ENCODE data around the gene SHC4. TPM values are rescaled to one million over a fixed set of nuclear protein-coding genes. Genes with fewer than 3 reads are reported as not detected.
A peak's percentile ranks its signal among the peaks of the same experiment; 100 is the strongest.

Gene SHC4
- total RNA-seq, 1 experiment from 2014 or later = 0.26 TPM

DNA sequence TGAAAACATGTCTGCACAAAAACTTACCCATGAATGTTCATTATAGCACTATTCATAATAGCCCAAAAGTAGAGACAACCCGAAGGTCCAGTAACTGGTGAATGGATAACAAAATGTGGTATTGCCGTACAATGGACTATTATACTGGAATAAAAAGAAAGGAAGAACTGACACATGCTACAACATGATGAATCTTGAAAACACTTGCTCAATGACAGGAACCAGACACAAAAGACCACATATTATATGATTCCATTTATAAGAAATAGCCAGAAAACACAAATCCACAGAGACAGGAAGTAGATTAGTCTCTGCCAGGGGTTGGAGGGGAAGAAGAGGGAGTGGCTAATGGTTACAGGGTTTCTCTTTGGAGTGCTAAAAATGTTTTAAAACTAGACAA lies 18.3 kb downstream of the SHC4 start:
- peaks cover 23% of the 10 kb centered on the region for H3K4me1 Mint-ChIP-seq (ENCODE audit: insufficient read depth, unreplicated experiment)
- no peaks in the 10 kb centered on the region for H3K36me3 Mint-ChIP-seq (ENCODE audit: insufficient read depth, unreplicated experiment)
- H3K9me3 Mint-ChIP-seq (ENCODE audit: unreplicated experiment) = no peaks in the 10 kb centered on the region
- H3K4me3 Mint-ChIP-seq (ENCODE audit: unreplicated experiment) = no peak overlapping the region
- intact Hi-C loops (cut with micrococcal nuclease) = no loop called here
- H3K27me3 Mint-ChIP-seq (ENCODE audit: insufficient read depth, unreplicated experiment) = no peaks in the 10 kb centered on the region
- BruUV-seq (replicated peaks) = no TSS peak
- DNase-seq (ENCODE audit: unreplicated experiment) = peak; percentile 23
- ChIA-PET CTCF (interaction anchor here (0.9 to 1.1 kb wide), 3 partner anchors 21 to 200 kb away, joined by 3 read pairs; no protein-coding TSS in a partner anchor), POLR2A (interaction anchor here (1.0 to 1.3 kb wide), 2 partner anchors 23 to 68 kb away, joined by 4 read pairs; partner anchors contain the start of gene EID1)
- no peak overlapping the region for H3K27ac Mint-ChIP-seq (ENCODE audit: low read depth, unreplicated experiment)
- no peak for TF ChIP-seq CTCF (IDR thresholded peaks at IDR 0.05; ENCODE audit: unreplicated experiment)

DNA sequence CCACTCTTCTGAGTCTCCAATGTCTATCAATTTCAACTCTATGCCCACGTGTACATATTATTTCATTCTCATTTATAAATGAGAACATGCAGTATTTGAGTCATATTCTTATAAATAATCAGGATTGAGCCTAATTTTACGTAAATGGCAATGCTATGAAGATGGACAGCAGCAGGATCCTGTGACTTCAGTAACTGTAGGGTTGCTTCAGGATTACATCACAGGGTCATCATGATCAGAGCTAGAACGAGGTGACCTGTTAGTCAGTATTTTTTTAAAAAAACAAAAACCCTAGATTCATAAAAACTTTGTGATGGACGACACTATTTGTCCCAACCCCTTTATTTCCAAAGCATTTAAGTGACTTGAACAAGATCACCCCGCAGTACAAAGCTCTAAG lies 21.8 kb downstream of the SHC4 start:
- no peaks in the 10 kb centered on the region for H3K36me3 Mint-ChIP-seq (ENCODE audit: insufficient read depth, unreplicated experiment)
- no peak overlapping the region for H3K27ac Mint-ChIP-seq (ENCODE audit: low read depth, unreplicated experiment)
- no peak overlapping the region for H3K4me3 Mint-ChIP-seq (ENCODE audit: unreplicated experiment)
- H3K4me1 Mint-ChIP-seq (ENCODE audit: insufficient read depth, unreplicated experiment) = peaks cover 35% of the 10 kb centered on the region
- DNase-seq (ENCODE audit: unreplicated experiment) = no peak
- POLR2A ChIA-PET = interaction anchor here (0.6 to 1.2 kb wide), 2 partner anchors 16 to 22 kb away, joined by 3 to 6 read pairs; partner anchors contain the start of gene SHC4
- BruUV-seq (replicated peaks) = no TSS peak
- intact Hi-C loops (cut with micrococcal nuclease) = no loop called here
- no peaks in the 10 kb centered on the region for H3K9me3 Mint-ChIP-seq (ENCODE audit: unreplicated experiment)
- CTCF ChIA-PET = interaction anchor here (0.6 to 1.2 kb wide), 4 partner anchors 34 to 140 kb away, joined by 3 to 4 read pairs (median 3); partner anchors contain the start of gene EID1
- H3K27me3 Mint-ChIP-seq (ENCODE audit: insufficient read depth, unreplicated experiment) = no peaks in the 10 kb centered on the region
- TF ChIP-seq CTCF (IDR thresholded peaks at IDR 0.05; ENCODE audit: unreplicated experiment) = no peak

DNA sequence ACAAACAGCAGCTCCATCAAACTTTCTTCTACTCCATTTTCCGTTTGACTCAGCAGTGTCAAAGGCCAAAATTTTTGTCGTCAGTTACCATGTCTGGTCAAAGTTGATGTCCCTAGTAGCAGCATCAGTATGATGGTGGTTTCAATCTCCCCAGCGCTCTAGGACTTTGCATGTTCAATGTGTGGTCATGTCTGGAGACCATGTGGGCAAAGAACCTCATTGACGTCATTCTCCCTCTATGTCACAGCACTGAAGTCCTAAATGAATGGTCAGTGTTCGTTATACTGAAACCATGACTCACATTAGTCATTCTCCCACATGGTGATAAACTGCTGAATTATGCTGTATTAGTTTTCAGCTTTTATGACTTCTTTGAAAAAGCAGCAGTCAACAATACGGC lies 23.2 kb downstream of the SHC4 start:
- TF ChIP-seq CTCF (IDR thresholded peaks at IDR 0.05; ENCODE audit: unreplicated experiment) = no peak
- DNase-seq (ENCODE audit: unreplicated experiment) = peak; percentile 65
- Mint-ChIP-seq H3K9me3 (ENCODE audit: unreplicated experiment) (no peaks in the 10 kb centered on the region), H3K4me1 (ENCODE audit: insufficient read depth, unreplicated experiment) (peaks cover 26% of the 10 kb centered on the region), H3K27me3 (ENCODE audit: insufficient read depth, unreplicated experiment) (no peaks in the 10 kb centered on the region), H3K36me3 (ENCODE audit: insufficient read depth, unreplicated experiment) (no peaks in the 10 kb centered on the region), H3K4me3 (ENCODE audit: unreplicated experiment) (no peak overlapping the region), H3K27ac (ENCODE audit: low read depth, unreplicated experiment) (no peak overlapping the region)
- BruUV-seq (replicated peaks) = no TSS peak
- POLR2A ChIA-PET = interaction anchor here (0.8 to 2.2 kb wide), 6 partner anchors 14 to 63 kb away, joined by 3 to 16 read pairs (median 4); partner anchors contain the start of genes EID1 and SHC4
- intact Hi-C loops (cut with micrococcal nuclease) = no loop called here
- CTCF ChIA-PET = interaction anchor here (0.6 to 2.2 kb wide), 3 partner anchors 32 to 209 kb away, joined by 3 to 7 read pairs (median 3); no protein-coding TSS in a partner anchor

GRCh38 chr15:48939648-48940047 lies 24.1 kb downstream of the SHC4 start:
- no peaks in the 10 kb centered on the region for H3K36me3 Mint-ChIP-seq (ENCODE audit: insufficient read depth, unreplicated experiment)
- peak; percentile 90 for DNase-seq (ENCODE audit: unreplicated experiment)
- POLR2A ChIA-PET = interaction anchor here (0.7 to 2.2 kb wide), 8 partner anchors 14 to 62 kb away, joined by 3 to 16 read pairs (median 4); partner anchors contain the start of genes EID1 and SHC4
- intact Hi-C loops (cut with micrococcal nuclease) = no loop called here
- CTCF ChIA-PET = interaction anchor here (0.5 to 2.2 kb wide), 6 partner anchors 24 to 1457 kb away, joined by 3 to 7 read pairs (median 3); partner anchors contain the start of genes GALK2 and SHC4
- no peaks in the 10 kb centered on the region for H3K27me3 Mint-ChIP-seq (ENCODE audit: insufficient read depth, unreplicated experiment)
- H3K9me3 Mint-ChIP-seq (ENCODE audit: unreplicated experiment) = no peaks in the 10 kb centered on the region
- no peak for TF ChIP-seq CTCF (IDR thresholded peaks at IDR 0.05; ENCODE audit: unreplicated experiment)
- BruUV-seq (replicated peaks) = no TSS peak
- H3K4me3 Mint-ChIP-seq (ENCODE audit: unreplicated experiment) = no peak overlapping the region
- no peak overlapping the region for H3K27ac Mint-ChIP-seq (ENCODE audit: low read depth, unreplicated experiment)
- H3K4me1 Mint-ChIP-seq (ENCODE audit: insufficient read depth, unreplicated experiment) = peaks cover 22% of the 10 kb centered on the region
